ENCODE data around the gene IFI35.
A peak's percentile ranks its signal among the peaks of the same experiment; 100 is the strongest.

The IFI35 gene

GRCh38 chr17:43013296-43013695, 6.7 kb downstream of the IFI35 start:
- DNase-seq, result no peak
- TF ChIP-seq POLR2A (IDR thresholded peaks at IDR 0.05; ENCODE audit: low read length) (no peak), GATA1 (IDR thresholded peaks at IDR 0.05; ENCODE audit: low read depth, low read length) (no peak)

- TF ChIP-seq GATA1 (IDR thresholded peaks at IDR 0.05; ENCODE audit: low read depth, low read length) (no peak), POLR2A (IDR thresholded peaks at IDR 0.05; ENCODE audit: low read length) (no peak)
- no peak for DNase-seq
Measured at GRCh38 chr17:43014020-43014648, 7.5 kb downstream of the IFI35 start.

GRCh38 chr17:43014649-43015542, 8.3 kb downstream of the IFI35 start:
- no peak for DNase-seq
- no peak for TF ChIP-seq GATA1 (IDR thresholded peaks at IDR 0.05; ENCODE audit: low read depth, low read length)
- no peak for TF ChIP-seq POLR2A (IDR thresholded peaks at IDR 0.05; ENCODE audit: low read length)

GRCh38 chr17:43015579-43015978, 9.0 kb downstream of the IFI35 start:
- no peak for TF ChIP-seq GATA1 (IDR thresholded peaks at IDR 0.05; ENCODE audit: low read depth, low read length)
- TF ChIP-seq POLR2A (IDR thresholded peaks at IDR 0.05; ENCODE audit: low read length), result no peak
- no peak for DNase-seq

- DNase-seq, result no peak
- TF ChIP-seq GATA1 (IDR thresholded peaks at IDR 0.05; ENCODE audit: low read depth, low read length) (no peak), POLR2A (IDR thresholded peaks at IDR 0.05; ENCODE audit: low read length) (no peak)
Measured at GRCh38 chr17:43016216-43016615, 9.6 kb downstream of the IFI35 start.

- TF ChIP-seq POLR2A (IDR thresholded peaks at IDR 0.05; ENCODE audit: low read length) (no peak), GATA1 (IDR thresholded peaks at IDR 0.05; ENCODE audit: low read depth, low read length) (no peak)
- peak; percentile 31 to 57 for DNase-seq
Measured at GRCh38 chr17:43018008-43018853, 11.6 kb downstream of the IFI35 start.

- no peak for TF ChIP-seq POLR2A (IDR thresholded peaks at IDR 0.05; ENCODE audit: low read length)
- no peak for TF ChIP-seq GATA1 (IDR thresholded peaks at IDR 0.05; ENCODE audit: low read depth, low read length)
- DNase-seq, result peak; percentile 47 to 71
Measured at GRCh38 chr17:43018932-43019331, 12.3 kb downstream of the IFI35 start.

- no peak for TF ChIP-seq GATA1 (IDR thresholded peaks at IDR 0.05; ENCODE audit: low read depth, low read length)
- TF ChIP-seq POLR2A (IDR thresholded peaks at IDR 0.05; ENCODE audit: low read length), result no peak
- DNase-seq, result peak; percentile 57 to 59
Measured at GRCh38 chr17:43019418-43019817, 12.8 kb downstream of the IFI35 start.

- DNase-seq, result no peak
- TF ChIP-seq POLR2A (IDR thresholded peaks at IDR 0.05; ENCODE audit: low read length) (no peak), GATA1 (IDR thresholded peaks at IDR 0.05; ENCODE audit: low read depth, low read length) (no peak)
Measured at GRCh38 chr17:43020030-43020621, 13.5 kb downstream of the IFI35 start.

GRCh38 chr17:43020789-43021740, 14.5 kb downstream of the IFI35 start:
- DNase-seq, result peak; percentile 78 to 81
- TF ChIP-seq POLR2A (IDR thresholded peaks at IDR 0.05; ENCODE audit: low read length), result peak; percentile 16
- no peak for TF ChIP-seq GATA1 (IDR thresholded peaks at IDR 0.05; ENCODE audit: low read depth, low read length)

GRCh38 chr17:43021741-43022512, 15.3 kb downstream of the IFI35 start, which contains the start of gene VAT1:
Gene VAT1 (minus strand): TSS chr17:43022385. CDS start chr17:43022322, 63 bp downstream.
- TF ChIP-seq GATA1 (IDR thresholded peaks at IDR 0.05; ENCODE audit: low read depth, low read length) (no peak), POLR2A (IDR thresholded peaks at IDR 0.05; ENCODE audit: low read length) (no peak)
- DNase-seq, result peak; percentile 73 to 81
